A549 treated with RU486 at 1 μM for 4 hours (cell line): ENCODE measurements around the gene GCGR. TPM values are rescaled to one million over a fixed set of nuclear protein-coding genes. Genes with fewer than 3 reads are reported as not detected.

ENCODE experiments used
- total RNA-seq: library from RNA; stranded (reverse); fragments of 200-300 nt; extraction: Qiagen RNA extraction; gene quantifications from 5 replicates; pipeline ENCODE4 v1.2.3, GENCODE V29; 2022; ENCODE audit warnings: low read depth

The GCGR gene
- 0.13 to 0.36 TPM (median 0.17 TPM) in 4 of 5 replicates, not detected in the other for total RNA-seq

DNA sequence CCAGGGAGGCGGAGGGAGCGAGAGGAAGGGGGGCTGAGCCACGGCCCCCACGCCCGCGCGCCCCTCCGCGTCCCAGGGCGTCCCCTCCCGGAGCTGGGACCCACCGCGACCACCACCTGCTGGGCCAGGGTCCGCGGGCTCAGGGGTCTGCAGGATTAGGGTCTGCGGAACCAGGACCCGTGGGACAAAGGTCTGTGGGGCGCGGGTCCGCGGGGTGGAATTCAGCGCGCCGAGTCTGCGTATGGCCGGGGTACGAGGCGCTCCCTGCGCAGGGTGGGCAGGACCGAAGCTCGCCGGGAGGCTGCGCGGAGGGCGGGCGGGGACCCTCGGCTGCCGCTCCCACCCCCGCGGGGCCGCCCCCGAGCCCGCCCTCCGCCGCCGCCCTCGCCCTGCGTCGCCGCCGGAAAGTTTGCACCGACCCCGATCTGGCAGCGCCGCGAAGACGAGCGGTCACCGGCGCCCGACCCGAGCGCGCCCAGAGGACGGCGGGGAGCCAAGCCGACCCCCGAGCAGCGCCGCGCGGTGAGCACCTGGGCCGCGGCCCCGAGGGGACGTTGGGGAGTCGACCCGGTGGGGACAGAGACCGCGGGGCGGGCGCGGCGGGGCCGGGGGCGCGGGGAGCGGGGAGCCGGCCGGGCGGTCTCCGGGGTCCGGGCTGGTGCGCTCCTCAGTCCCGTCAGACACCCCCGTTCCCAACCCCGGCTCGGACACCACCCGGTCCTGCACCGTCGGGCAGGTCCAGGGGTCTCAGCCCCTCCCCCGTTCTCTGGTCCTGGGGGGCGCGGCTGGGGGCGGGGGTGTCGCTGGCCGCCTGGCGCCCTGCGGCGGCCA, at the start of gene GCGR:
GCGR (plus strand) TSS at position 423 of the 831 bp plus-strand sequence. CDS start 4,869 bp downstream, outside the sequence.

DNA sequence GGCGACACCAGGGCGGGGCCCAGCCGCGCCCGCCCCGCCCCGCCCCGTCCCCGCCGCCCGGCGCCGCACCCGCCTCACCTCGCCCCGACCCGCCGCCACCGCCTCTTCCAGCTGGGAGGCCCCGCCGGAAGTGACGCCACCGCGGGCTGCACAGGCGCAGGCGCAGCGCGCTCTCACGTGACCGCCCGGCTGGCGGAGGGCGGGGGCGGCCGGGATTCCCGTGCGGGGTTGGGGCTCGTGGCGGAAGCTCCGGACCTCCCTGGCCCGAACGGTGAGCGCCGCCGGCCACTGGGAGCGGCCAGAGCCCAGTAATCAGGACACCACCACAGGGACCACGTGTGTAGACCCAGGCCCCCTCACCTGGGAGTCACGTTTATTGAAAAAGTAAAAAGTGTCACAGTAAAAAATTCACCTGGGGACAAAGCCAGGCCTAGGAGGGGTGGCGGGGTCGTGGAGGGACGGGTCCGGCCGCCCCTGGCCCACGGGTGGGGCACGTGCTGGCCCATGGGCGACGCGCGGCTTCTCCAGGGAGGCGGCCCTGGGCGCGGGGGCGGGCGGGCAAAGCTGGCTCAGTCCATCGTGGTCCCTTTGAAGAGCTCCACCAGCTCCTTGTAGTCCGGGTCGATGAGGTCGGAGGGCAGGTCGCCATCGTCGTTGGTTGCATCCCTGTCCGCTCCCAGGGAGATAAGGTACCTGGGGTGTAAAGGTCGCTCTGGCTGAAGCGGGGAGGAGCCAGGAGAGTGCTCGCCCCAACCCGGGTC, 29.4 kb downstream of the GCGR start, which contains the start of gene MCRIP1:
MCRIP1 (minus strand) TSS at position 132 of the 761 bp plus-strand sequence. CDS start 8,785 bp downstream, outside the sequence.

DNA sequence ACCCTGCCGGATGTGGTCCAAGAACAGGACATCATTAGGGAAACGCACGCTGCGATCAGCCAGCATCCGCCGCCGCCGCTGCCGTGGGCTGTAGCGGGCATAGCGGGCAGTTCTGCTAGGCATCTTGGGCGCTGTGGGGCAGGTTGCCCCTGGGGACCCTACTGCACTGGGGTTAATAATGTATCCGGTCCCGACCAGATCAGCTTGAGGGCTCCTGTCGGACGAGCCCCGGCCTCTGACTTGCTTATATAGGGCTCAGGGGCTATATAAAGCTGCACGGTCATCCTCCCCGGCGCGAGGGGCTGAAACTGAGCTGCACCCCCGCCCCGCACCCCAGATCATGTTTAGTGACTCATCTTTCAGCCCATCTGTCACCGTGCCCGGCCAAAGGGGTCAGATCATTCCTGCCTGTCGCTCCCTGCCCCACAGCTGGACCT, 30.9 kb downstream of the GCGR start, which contains the start of gene PPP1R27:
PPP1R27 (minus strand) TSS at position 220 of the 437 bp plus-strand sequence; CDS start at position 123, 97 bp downstream.

DNA sequence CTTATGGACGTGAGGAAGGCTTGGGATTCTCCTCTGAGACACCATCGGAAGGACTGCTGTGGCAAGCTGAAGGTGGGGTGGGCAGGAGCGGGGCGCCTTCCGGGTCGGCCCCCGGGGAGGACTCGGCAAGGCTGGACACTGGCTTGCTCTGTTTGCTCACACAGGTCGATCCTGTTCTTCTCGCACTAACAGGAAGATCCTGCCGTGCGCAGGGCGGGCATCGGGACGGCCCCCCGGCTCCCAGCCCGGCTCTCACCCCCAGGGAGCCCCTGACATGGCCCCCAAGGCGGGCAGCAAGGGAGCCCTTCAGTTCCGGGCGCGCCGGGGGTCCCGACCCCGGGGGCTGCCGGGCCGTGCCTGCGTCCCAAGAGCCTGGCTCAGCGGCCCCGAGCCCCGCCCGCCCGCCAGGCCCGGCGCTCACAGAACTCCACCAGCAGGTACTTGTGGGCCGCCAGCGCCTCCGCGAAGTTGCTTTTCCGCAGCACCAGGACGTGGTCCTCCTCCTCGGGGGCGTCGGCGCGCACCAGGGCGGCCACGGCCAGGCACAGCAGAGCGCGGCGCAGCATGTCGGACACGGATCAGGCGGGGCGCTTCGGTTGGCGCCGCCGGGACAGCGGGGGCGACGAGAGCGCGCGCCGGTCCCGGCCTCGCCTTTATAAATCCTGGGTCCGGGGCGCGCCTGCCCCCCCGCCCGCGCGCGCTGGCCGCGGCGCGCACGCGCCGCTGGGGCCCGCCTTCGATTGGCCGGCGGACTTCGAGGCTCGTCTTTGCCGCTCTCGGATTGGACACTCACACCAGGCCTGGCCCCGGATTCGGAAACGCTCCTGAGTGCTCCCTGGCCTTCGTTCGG, 56.2 kb downstream of the GCGR start, which contains the start of gene P4HB:
P4HB (minus strand) TSS at position 630 of the 850 bp plus-strand sequence; CDS start at position 566, 64 bp downstream.

Other genes with a start within 250 kb of the GCGR start
- gene NPLOC4, start 167.0 kb upstream of the GCGR start, total RNA-seq, result 89.8 to 106 TPM (median 97.7 TPM) in 5 replicates
- 4.3 to 6.9 TPM (median 5.2 TPM) in 5 replicates for gene TSPAN10, start 167.0 kb upstream of the GCGR start, total RNA-seq
- 1.5 to 3.6 TPM (median 2.2 TPM) in 5 replicates for gene PDE6G, start 147.6 kb upstream of the GCGR start, total RNA-seq
- gene OXLD1, start 137.5 kb upstream of the GCGR start, total RNA-seq, result 32.0 to 70.6 TPM (median 49.9 TPM) in 5 replicates
- gene CCDC137, start 137.4 kb upstream of the GCGR start, total RNA-seq, result 63.9 to 73.1 TPM (median 66.7 TPM) in 5 replicates
- 46.6 to 56.2 TPM (median 49.9 TPM) in 5 replicates for gene ARL16, start 120.4 kb upstream of the GCGR start, total RNA-seq
- 139 to 217 TPM (median 209 TPM) in 5 replicates for gene HGS, start 120.1 kb upstream of the GCGR start, total RNA-seq
- gene MRPL12, start 100.8 kb upstream of the GCGR start, total RNA-seq, result 212 to 319 TPM (median 303 TPM) in 5 replicates
- 26.9 to 48.0 TPM (median 41.1 TPM) in 5 replicates for gene SLC25A10, start 91.9 kb upstream of the GCGR start, total RNA-seq
- gene MCRIP1, start 29.1 kb downstream of the GCGR start, total RNA-seq, result 75.2 to 107 TPM (median 93.2 TPM) in 5 replicates
- 0.27 to 0.61 TPM (median 0.32 TPM) in 3 of 5 replicates, not detected in the others for gene PPP1R27, start 30.9 kb downstream of the GCGR start, total RNA-seq
- 695 to 762 TPM (median 718 TPM) in 5 replicates for gene P4HB, start 56.4 kb downstream of the GCGR start, total RNA-seq
- gene ARHGDIA, start 67.2 kb downstream of the GCGR start, total RNA-seq, result 531 to 682 TPM (median 648 TPM) in 5 replicates
- 176 to 263 TPM (median 250 TPM) in 5 replicates for gene ALYREF, start 87.4 kb downstream of the GCGR start, total RNA-seq
- gene ANAPC11, start 87.6 kb downstream of the GCGR start, total RNA-seq, result 190 to 300 TPM (median 289 TPM) in 5 replicates
- 0.38 to 0.73 TPM (median 0.45 TPM) in 5 replicates for gene NPB, start 98.1 kb downstream of the GCGR start, total RNA-seq
- gene PCYT2, start 107.2 kb downstream of the GCGR start, total RNA-seq, result 11.9 to 16.6 TPM (median 14.1 TPM) in 5 replicates
- gene SIRT7, start 114.0 kb downstream of the GCGR start, total RNA-seq, result 27.7 to 47.8 TPM (median 43.4 TPM) in 5 replicates
- gene MAFG, start 123.6 kb downstream of the GCGR start, total RNA-seq, result 31.6 to 46.1 TPM (median 44.6 TPM) in 5 replicates
- gene PYCR1, start 133.2 kb downstream of the GCGR start, total RNA-seq, result 59.4 to 91.2 TPM (median 87.0 TPM) in 5 replicates
- gene MYADML2, start 143.1 kb downstream of the GCGR start, total RNA-seq, result not detected in 5 replicates
- 0.14 to 0.32 TPM (median 0.26 TPM) in 5 replicates for gene NOTUM, start 157.0 kb downstream of the GCGR start, total RNA-seq
- 20.0 to 29.3 TPM (median 27.1 TPM) in 5 replicates for gene ASPSCR1, start 173.5 kb downstream of the GCGR start, total RNA-seq
- gene CENPX, start 218.7 kb downstream of the GCGR start, total RNA-seq, result 138 to 205 TPM (median 189 TPM) in 5 replicates
- gene LRRC45, start 219.2 kb downstream of the GCGR start, total RNA-seq, result 8.8 to 16.1 TPM (median 14.6 TPM) in 5 replicates
- 24.7 to 40.1 TPM (median 34.9 TPM) in 5 replicates for gene RAC3, start 227.5 kb downstream of the GCGR start, total RNA-seq
- gene DCXR, start 233.5 kb downstream of the GCGR start, total RNA-seq, result 64.9 to 106 TPM (median 95.3 TPM) in 5 replicates
- gene RFNG, start 247.7 kb downstream of the GCGR start, total RNA-seq, result 16.8 to 25.3 TPM (median 23.1 TPM) in 5 replicates
- gene GPS1, start 247.7 kb downstream of the GCGR start, total RNA-seq, result 94.9 to 150 TPM (median 141 TPM) in 5 replicates